OCI-LY1 (cell line): Measurements from ENCODE around the gene ABR.

Source experiments
- H2AFZ ChIP-seq: fragments of 200-600 bp; sonication (generic), shearing (Covaris generic); 2 replicates; pipeline ENCODE4 v1.6.0; 2014; ENCODE audit warnings: antibody characterized with exemption, mild to moderate bottlenecking, low read length
- H3F3A ChIP-seq: fragments of 200-600 bp; sonication (generic), shearing (Covaris generic); 2 replicates; pipeline ENCODE4 v1.6.0; 2014; ENCODE audit warnings: mild to moderate bottlenecking, antibody characterized with exemption, low read length, moderate library complexity; ENCODE audit not compliant: insufficient read depth
- H3K27ac ChIP-seq: fragments of 200-600 bp; sonication (generic); 2 replicates; pipeline ENCODE4 v1.5.1; 2014; ENCODE audit warnings: low read length, mixed run types, mild to moderate bottlenecking, low read depth; ENCODE audit not compliant: poor library complexity, severe bottlenecking
- H3K27me3 ChIP-seq: fragments of 200-600 bp; sonication (generic); 2 replicates; pipeline ENCODE4 v1.6.0; 2014; ENCODE audit warnings: antibody characterized with exemption, mild to moderate bottlenecking, low read length, moderate library complexity; ENCODE audit not compliant: insufficient read depth
- H3K36me3 ChIP-seq: fragments of 200-600 bp; sonication (generic); 2 replicates; pipeline ENCODE4 v1.6.1; 2014; ENCODE audit warnings: mild to moderate bottlenecking, antibody characterized with exemption, low read length, moderate library complexity, mixed read lengths; ENCODE audit not compliant: insufficient read depth
- H3K4me1 ChIP-seq: fragments of 200-600 bp; sonication (generic); 2 replicates; pipeline ENCODE4 v1.5.1; 2014; ENCODE audit warnings: mild to moderate bottlenecking, low read length, moderate library complexity; ENCODE audit not compliant: insufficient read depth, severe bottlenecking
- H3K4me2 ChIP-seq: fragments of 200-600 bp; sonication (generic), shearing (Covaris generic); 2 replicates; pipeline ENCODE4 v1.6.1; 2014; ENCODE audit warnings: low read length
- H3K4me3 ChIP-seq: fragments of 200-600 bp; sonication (generic); 2 replicates; pipeline ENCODE4 v1.5.1; 2014; ENCODE audit warnings: low read length, low read depth, mild to moderate bottlenecking, mixed read lengths; ENCODE audit not compliant: poor library complexity, severe bottlenecking
- H3K79me2 ChIP-seq: fragments of 200-600 bp; shearing (Covaris generic); 2 replicates; pipeline ENCODE4 v1.6.1; 2016; ENCODE audit warnings: mixed run types, low read length, mixed read lengths; ENCODE audit not compliant: insufficient read depth
- H3K9ac ChIP-seq: fragments of 200-600 bp; sonication (generic), shearing (Covaris generic); 2 replicates; pipeline ENCODE4 v1.6.1; 2014; ENCODE audit warnings: mild to moderate bottlenecking, low read length, mixed read lengths
- H3K9me2 ChIP-seq: fragments of 200-600 bp; sonication (generic), shearing (Covaris generic); 2 replicates; pipeline ENCODE4 v1.6.1; 2014; ENCODE audit warnings: low read depth, mild to moderate bottlenecking, low read length, mixed read lengths
- H3K9me3 ChIP-seq: fragments of 200-600 bp; shearing (Covaris generic); 2 replicates; pipeline ENCODE4 v1.6.1; 2014; ENCODE audit warnings: low read length, mixed read lengths
- H4K20me1 ChIP-seq: fragments of 200-600 bp; sonication (generic), shearing (Covaris generic); 2 replicates; pipeline ENCODE4 v1.6.0; 2016; ENCODE audit warnings: mild to moderate bottlenecking, low read length; ENCODE audit not compliant: insufficient read depth
- EZH2 ChIP-seq: fragments of 200-600 bp; sonication (generic), shearing (Covaris generic); IDR thresholded peaks from 2 replicates; pipeline ENCODE4 v1.8.0; 2017; ENCODE audit warnings: borderline replicate concordance, mixed run types, mild to moderate bottlenecking, antibody characterized with exemption, low read length, moderate library complexity, mixed read lengths
- TF ChIP-seq, protein P1 (sequence below): fragments of 200-600 bp; sonication (generic), shearing (Covaris generic); IDR thresholded peaks from 2 replicates; pipeline ENCODE4 v1.5.1; 2017; ENCODE audit warnings: mild to moderate bottlenecking, antibody characterized with exemption, low read length, moderate library complexity, mixed read lengths

The ABR gene

DNA sequence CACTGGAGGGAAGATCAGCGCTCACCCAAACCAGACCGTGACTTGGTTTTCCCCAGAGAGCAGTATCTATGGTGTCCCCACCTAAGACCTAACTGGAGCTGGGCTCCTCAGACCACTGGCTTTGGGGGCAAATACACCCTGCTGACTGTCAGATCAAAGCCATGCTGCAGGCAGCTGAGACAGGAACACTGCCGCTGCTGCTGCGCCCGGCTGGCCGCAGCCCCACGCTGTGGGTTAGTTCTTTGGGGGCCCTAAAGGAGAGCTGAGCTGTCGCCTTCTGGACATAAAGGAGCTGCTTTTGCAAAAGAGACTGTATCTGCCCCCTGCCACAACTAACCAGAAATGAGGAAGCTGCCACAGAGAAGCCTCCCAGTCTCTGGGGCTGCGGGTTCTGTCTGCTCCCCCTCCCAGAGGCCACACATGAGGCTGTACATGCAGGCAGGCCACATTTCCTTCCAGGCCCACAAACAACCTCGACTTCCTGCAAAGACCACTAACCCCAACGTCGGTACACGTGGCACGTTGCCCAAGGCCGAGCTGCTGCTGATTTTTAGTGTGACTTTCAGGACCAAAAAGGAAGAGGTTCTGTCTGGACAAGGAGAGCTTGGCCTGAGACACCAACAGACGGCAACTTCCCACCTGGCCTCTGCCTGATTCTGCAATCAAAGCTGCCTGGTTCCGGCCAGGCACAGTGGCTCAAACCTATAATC is 18.2 kb upstream of the ABR start:
- H2AFZ ChIP-seq: no peak overlapping the region
- H3F3A ChIP-seq: no peaks in the 10 kb centered on the region
- H3K36me3 ChIP-seq: no peaks in the 10 kb centered on the region; the same call in 1 of the 2 replicates
- peak overlapping the region; percentile 55; the same call in 1 of the 2 replicates for H3K9ac ChIP-seq
- peak overlapping the region; percentile 4 for H3K4me3 ChIP-seq
- H3K4me2 ChIP-seq: peak overlapping the region; percentile 41; the same call in 1 of the 2 replicates
- H4K20me1 ChIP-seq: no peaks in the 10 kb centered on the region
- no peaks in the 10 kb centered on the region for H3K9me3 ChIP-seq
- no peaks in the 10 kb centered on the region for H3K27me3 ChIP-seq
- peaks cover 72% of the 10 kb centered on the region for H3K4me1 ChIP-seq
- no peaks in the 10 kb centered on the region for H3K79me2 ChIP-seq
- H3K27ac ChIP-seq: peak overlapping the region; percentile 97
- H3K9me2 ChIP-seq: no peaks in the 10 kb centered on the region
- no peak for TF ChIP-seq EZH2
- TF ChIP-seq, protein P1, sequence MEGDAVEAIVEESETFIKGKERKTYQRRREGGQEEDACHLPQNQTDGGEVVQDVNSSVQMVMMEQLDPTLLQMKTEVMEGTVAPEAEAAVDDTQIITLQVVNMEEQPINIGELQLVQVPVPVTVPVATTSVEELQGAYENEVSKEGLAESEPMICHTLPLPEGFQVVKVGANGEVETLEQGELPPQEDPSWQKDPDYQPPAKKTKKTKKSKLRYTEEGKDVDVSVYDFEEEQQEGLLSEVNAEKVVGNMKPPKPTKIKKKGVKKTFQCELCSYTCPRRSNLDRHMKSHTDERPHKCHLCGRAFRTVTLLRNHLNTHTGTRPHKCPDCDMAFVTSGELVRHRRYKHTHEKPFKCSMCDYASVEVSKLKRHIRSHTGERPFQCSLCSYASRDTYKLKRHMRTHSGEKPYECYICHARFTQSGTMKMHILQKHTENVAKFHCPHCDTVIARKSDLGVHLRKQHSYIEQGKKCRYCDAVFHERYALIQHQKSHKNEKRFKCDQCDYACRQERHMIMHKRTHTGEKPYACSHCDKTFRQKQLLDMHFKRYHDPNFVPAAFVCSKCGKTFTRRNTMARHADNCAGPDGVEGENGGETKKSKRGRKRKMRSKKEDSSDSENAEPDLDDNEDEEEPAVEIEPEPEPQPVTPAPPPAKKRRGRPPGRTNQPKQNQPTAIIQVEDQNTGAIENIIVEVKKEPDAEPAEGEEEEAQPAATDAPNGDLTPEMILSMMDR: no peak

DNA sequence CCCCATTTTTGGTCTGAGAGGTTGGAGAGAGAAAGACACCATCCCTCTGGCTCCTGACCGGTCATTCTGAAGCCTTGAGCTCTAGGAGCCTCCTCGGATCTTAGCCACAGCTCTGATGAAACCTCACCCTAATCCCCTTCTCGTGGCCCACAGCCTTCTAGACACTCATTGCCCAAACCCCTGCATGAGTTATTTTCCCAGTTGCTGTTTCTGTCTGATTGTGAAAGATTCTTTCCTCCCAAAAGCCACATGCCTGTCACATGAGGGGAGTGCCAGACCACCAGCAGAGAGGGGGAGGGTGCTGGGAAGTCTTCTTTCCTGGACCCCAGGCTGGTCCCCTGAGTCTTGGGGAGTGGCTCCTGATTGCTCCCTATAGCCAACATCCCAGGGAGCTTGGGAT is 17.6 kb upstream of the ABR start:
- peak overlapping the region; percentile 4 for H3K4me3 ChIP-seq

DNA sequence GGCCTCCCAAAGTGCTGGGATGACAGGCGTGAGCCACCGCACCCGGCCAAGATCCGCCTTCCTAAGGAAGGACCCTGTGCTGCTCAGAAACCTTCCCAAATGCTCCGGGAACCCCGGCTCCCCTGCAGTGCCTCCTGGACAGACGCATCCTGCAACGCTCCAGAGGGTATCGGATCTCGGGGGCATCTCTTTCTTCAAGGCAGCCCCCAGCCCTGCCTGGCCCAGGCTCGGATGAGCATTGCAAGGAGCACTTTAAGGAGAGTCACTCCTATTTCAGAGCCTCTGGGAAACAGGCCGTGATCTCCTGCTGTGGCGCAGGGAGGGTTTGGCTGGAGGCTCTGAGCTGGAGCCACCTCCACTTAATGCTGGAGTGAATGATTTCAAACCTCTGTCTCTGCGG is 17.2 kb upstream of the ABR start:
- no peaks in the 10 kb centered on the region for H3F3A ChIP-seq
- H3K9me2 ChIP-seq: no peaks in the 10 kb centered on the region
- H3K4me3 ChIP-seq: no peak overlapping the region
- H4K20me1 ChIP-seq: no peaks in the 10 kb centered on the region
- no peak overlapping the region; the same call in 1 of the 2 replicates for H3K4me2 ChIP-seq
- H2AFZ ChIP-seq: no peak overlapping the region
- H3K79me2 ChIP-seq: no peaks in the 10 kb centered on the region
- H3K27me3 ChIP-seq: no peaks in the 10 kb centered on the region
- H3K4me1 ChIP-seq: peaks cover 67% of the 10 kb centered on the region
- TF ChIP-seq, protein P1: no peak
- no peak for TF ChIP-seq EZH2
- H3K9me3 ChIP-seq: no peaks in the 10 kb centered on the region
- peak overlapping the region; percentile 55; the same call in 1 of the 2 replicates for H3K9ac ChIP-seq
- peak overlapping the region; percentile 97 for H3K27ac ChIP-seq
- no peaks in the 10 kb centered on the region for H3K36me3 ChIP-seq

More for the DNA sequence above, 17.6 kb upstream of the ABR start:
- Histone ChIP-seq H3F3A (no peaks in the 10 kb centered on the region), H3K9me2 (no peaks in the 10 kb centered on the region), H3K4me2 (peak overlapping the region; percentile 33; the same call in 1 of the 2 replicates), H3K27ac (peak overlapping the region; percentile 97), H3K9ac (peak overlapping the region; percentile 55; the same call in 1 of the 2 replicates), H3K4me1 (peaks cover 68% of the 10 kb centered on the region), H3K27me3 (no peaks in the 10 kb centered on the region), H4K20me1 (no peaks in the 10 kb centered on the region), H3K9me3 (no peaks in the 10 kb centered on the region), H3K79me2 (no peaks in the 10 kb centered on the region), H2AFZ (no peak overlapping the region), H3K36me3 (no peaks in the 10 kb centered on the region)
- TF ChIP-seq EZH2: no peak
- TF ChIP-seq, protein P1: no peak
